ENCODE data around the gene TFDP2.
A peak's percentile ranks its signal among the peaks of the same experiment; 100 is the strongest.

Gene TFDP2

DNA sequence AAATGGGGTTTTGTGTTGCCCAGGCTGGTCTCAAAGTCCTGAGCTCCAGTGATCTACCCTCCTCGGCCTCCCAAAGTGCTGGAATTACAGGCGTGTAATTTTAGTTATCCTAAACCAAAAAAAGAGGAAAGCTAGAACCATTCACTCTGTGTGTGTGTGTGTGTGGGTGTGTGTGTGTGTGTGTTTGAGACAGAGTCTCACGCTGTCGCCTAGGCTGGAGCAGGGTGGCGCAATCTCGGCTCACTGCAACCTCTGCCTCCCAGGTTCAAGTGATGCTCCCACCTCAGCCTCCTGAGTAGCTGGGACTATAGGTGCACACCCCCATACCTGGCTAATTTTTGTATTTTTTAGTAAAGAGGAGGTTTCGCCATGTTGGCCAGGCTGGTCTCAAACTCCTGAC lies 84.0 kb downstream of the TFDP2 start:
- no peak for DNase-seq

DNA sequence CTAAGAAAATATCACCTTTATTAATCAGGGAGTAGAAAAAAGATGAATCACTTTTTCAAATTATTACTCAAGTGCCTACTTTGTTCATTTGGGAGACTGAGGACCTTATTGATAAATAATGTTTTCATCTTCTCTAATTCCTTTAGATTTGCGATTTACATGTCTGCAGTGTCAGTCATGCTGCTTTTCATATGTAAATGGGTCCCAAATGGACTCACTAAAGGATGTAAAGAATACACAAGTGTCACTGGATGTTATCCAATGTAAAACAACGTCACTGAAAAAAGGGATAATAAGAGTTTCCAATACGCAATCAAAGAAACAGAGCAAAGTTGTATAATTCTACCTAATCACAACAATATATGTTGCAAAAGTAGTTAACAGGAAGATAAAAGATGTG lies 84.9 kb downstream of the TFDP2 start:
- no peak for DNase-seq

DNA sequence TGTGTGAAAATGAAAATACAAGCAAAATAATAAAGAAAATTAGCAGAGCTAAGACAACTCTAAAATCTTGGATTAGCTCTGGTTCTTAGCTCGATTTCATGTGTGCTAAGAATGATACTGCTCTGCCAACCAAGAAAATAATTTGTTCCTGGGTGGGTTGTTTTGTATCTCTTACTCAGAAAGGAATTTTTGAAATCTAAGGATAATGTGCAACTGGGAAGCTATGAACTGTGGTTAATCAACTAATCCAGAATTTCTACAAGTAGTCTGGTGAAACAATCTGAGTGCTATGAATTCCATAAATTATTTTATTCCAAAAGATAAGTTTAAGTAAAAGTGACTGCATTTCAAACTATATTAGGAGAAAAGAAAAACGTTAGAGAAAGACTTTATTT lies 92.0 kb downstream of the TFDP2 start:
- no peak for DNase-seq

DNA sequence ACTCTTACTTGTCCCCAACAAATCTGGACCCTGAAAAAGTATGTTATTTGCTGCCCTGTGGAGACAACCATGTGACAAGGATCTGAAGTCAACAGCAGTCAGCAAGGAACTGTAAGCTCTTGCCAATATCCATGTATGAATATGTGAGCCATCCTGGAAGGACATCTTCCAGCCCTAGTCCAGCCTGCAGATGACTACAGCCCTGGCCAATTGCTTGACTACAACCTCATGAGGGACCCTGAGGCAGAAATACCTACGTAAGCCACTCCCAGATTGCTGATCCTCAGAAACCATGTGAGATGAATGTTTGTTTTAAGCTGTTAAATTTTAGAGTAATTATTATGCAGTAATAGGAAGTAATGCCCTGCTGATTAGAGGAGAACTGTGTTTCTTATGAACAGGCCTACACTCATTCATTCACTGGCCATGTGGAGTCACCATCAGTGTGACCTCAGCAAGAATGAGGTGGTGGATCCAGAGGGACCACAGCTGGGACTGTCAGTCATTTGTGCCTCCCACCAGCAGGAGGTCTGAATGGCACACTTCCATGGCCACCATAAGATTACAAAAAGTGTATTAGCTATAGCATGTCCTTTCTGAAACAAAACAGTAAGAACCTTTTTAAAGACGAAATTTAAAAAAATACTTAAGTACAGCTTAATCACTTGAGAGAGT lies 92.6 kb downstream of the TFDP2 start:
- no peak for DNase-seq

DNA sequence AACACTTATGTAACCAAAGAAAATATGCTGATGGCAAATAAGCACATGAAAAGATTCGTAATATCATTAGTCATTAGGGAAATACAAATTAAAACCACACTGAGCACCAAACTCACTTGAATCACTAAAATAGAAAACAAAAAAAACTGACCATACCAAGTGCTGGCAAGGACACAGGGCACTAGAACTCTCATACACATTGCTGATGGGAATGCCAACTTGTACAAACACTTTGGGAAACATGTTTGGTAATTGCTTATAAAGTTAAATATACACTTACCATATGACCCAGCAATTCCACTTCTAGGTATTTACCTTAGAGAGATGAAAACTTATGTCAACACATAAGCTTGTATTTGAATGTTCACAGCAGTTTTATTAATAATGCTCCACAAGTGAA lies 95.5 kb downstream of the TFDP2 start:
- no peak for DNase-seq

GRCh38 chr3:142053244-142053643 lies 96.1 kb downstream of the TFDP2 start:
- DNase-seq = no peak

DNA sequence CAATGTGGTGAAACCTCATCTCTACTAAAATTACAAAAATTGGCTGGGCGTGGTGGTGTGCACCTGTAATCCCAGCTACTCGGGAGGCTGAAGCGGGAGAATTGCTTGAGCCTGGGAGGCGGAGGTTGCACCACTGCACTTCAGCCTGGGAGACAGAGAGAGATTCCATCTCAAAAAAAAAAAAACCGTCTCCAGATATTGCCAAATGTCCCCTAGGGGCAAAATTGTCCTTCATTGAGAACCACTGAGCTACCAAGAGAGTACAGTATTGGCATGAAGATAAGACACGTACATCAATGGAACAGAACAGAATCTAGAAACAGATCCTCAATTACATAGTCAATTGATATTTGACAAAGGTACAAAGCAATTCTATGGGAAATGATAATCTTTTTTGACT lies 98.0 kb downstream of the TFDP2 start:
- DNase-seq = no peak

DNA sequence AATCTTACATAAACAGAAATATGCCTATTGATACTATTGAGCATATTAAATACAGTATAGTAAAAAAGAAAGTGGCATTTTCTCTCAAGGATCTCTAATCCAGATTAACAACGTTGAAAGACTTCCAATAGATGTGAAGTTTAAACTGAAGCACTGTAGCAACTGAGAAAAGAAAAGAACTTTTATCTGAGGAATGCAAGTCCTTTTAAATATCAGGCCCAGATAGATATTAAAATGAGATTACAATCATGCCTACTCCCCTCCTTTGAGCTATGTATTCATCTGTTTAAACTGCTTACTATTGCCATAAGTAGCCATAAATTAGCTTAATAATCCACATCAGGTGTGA lies 102.3 kb downstream of the TFDP2 start:
- no peak for DNase-seq

DNA sequence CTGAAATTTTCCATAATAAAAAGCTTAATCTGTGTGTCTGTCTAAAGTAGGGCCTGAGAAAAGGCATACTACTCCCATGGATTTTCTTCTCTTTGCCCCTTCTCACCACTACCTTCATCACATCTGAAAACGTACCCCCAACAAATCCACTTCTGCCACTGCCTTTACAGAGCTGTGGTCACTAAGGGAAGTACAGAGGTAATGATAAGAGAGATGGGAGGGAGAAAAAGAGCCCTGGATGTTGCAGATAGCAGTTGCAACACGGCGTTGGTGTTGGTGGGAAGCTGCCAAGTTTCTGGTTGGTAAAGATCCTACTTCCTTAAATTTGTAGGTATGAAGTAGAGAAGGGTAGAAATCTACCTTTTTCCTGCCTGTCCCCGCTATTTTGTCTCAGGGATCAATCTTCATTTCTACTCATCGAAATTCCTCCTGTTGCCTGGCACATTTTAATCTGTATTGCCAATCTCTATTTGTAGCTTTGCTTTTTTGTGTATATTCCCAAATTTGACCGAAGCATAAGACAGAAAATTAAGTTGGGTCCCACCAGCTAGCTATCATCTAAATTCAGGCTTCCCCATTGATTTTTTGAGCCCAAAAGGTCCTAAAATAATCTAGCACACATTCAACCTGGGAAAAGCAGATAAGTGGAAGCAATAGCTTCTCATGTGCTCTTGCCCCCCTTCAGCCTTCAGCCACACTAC lies 102.9 kb downstream of the TFDP2 start:
- DNase-seq = no peak

GRCh38 chr3:142040941-142041491 lies 108.3 kb downstream of the TFDP2 start:
- no peak for DNase-seq

- DNase-seq = no peak
Observed at GRCh38 chr3:142035308-142035922, 113.9 kb downstream of the TFDP2 start.

DNA sequence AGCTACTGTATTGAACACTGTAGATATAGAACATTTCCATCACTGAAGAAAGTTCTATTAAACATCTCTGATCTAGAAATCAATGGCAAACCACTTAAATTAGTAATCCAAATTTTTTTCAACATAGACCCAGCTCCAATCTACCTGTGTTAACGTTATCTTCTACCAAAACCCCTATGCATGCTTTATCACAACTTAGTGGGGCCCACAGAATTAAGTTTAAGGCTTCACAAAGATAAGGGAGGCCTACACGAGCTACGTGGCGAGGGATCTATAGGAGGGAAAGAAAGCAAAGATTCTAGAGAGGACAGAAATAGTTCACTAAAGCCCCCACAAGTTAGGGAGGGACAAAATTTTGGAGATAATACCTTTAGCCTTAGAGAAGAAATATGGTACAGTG lies 116.1 kb downstream of the TFDP2 start:
- no peak for DNase-seq

DNA sequence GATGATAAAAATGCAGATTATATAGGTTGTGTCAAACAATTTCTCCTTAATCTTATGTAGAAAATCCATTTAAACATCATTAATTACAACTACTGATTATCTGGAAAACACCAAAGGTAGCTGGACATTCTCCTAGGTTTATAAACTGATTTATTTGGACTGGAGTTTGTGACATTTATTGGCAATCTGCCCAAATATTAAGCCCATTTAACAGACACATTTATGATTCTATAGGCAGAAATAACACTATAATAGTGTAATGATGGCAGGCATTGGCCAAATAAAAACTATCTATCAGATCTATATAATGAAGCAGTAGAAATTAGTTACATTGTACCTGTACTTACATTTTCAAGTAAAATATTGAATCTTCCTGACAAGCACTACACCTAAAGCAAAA lies 117.8 kb downstream of the TFDP2 start:
- no peak for DNase-seq

DNA sequence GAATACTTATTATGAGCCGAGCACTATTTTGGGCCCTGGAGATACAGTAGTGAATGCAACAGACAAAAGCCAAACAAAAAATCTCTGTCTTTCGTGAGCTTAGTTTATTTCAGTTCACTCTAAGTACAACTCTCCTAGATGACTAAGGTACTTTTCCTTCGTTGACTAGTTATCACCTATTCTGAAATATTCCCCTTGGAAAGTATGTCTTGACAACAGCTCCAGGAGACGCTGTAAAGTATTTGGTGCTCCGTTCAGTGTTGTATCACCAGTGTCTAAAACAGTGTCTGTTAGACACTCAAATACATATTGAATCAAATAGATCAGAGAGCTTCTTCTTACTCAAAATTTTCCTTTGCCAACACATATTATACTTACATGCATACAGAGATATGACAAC lies 119.6 kb downstream of the TFDP2 start:
- DNase-seq = no peak

DNA sequence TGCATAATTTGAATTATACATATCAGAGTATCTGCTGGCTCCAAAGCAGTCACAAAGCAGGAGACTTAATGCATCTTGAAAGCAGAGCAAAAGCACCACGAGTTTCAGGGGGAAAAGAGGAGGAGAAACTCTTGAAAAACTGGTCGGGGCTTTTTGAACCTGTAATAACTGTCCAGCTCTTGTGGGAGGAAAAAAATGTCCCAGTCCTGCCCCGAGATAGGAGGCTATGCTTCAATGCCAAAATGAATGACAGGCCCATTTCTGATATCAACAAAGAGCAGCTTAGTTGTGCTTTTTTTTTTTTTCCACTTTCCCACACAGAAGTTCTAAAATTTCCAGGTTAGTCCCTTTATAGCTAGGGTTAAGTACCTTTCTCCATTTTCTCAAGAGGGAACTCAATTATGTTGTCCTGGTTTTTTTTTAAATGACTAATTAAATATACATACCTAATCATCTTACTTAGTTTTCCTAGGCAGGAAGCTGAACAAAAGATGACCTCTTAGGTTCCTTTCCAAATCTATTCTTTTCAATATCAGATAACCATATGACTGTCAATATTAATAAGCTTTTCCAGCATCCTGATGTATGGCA lies 120.2 kb downstream of the TFDP2 start:
- DNase-seq = no peak

DNA sequence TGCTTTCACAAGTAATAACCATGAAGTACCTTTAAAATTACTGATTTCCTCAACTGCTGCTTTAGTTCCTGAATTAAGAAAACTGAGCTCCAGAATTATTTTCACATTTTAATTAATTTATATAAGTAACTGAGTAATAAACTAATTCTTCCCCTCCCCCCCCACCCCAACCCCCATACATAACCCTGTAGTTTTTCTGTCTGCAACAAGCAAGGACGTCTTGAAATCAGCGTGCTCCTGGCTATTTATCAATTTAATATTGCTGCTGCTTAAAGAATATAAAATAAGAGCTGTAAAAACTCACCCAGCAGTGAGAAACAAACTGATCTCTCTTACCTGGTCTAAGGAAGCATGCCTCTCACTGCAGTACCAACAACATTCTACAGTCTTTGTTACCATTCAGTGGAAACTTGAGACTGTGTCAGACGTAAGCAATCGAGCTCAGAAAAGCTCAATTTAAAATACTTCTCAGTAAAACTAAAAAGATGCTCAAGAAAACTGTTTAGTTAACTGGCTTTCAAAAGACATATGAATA lies 121.0 kb downstream of the TFDP2 start:
- DNase-seq = peak; percentile 79

DNA sequence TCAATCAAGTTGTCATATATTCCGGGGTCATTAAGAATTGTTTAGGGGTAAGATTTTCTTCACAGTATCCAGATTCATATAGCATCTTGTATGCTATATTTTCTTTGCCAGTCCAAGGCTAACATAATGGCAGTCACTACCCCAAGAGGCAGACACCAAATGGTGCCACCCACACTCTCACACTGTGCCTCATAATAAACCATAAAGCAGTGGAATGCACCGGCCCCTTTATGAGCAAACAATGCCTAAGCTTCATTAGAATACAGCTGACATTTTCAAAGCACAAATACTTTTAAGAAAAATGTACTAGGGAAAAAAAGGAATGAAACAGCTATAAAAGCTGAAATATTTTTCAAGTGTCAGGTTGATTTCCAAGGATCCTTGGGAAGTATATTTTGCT lies 121.6 kb downstream of the TFDP2 start:
- DNase-seq = peak; percentile 84

GRCh38 chr3:142027300-142027699 lies 122.0 kb downstream of the TFDP2 start:
- no peak for DNase-seq

- no peak for DNase-seq
Observed at GRCh38 chr3:142026333-142026732, 123.0 kb downstream of the TFDP2 start.

GRCh38 chr3:142022381-142022780 lies 127.0 kb downstream of the TFDP2 start:
- DNase-seq = no peak

DNA sequence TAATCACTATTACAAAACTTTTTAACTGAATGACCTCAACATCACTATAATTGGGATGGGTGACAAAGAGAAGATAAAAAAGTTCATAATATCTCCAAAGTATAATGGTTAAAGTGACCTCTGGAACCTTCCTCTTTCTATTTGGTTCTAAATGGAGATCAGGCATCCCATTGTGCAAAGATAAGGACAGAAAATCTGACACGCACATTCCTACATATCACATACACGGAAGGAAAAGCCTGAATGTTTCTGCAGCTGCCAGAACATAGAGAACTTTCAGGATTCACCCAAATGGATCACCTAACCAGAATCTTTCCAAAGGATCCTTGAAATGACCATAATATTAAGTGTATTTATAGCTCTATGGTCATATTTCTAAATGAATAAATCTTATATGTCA lies 128.2 kb downstream of the TFDP2 start:
- no peak for DNase-seq

GRCh38 chr3:142019794-142020320 lies 129.5 kb downstream of the TFDP2 start:
- DNase-seq = no peak

DNA sequence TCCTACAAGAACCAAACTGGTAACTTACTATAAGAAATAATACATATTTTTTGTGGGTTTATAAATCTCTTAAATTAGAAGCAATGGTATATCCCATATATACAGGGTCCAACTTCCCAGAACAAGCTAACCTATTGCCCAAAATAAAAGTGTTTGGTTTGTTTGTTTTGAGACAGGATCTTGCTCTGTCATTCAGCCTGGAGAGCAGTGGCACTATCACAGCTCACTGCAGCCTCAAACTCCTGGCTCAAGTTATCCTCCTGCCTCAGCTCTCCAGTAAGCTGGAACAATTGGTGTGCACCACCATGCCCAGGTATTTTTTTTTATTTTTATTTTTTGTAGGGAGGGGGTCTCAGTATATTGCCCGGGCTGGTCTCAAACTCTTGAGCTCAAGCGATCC lies 135.4 kb downstream of the TFDP2 start:
- DNase-seq = no peak

Measured in NCI-H526 treated with DMSO at 0.1 percent for 48 hours (cell line).